ENCODE measurements around the gene TGFBR2.
"Not testable (repeated sequence)": the region's sequence is repeated elsewhere in the genome, so short reads cannot be mapped to it uniquely, and the experiment has no call there.

The TGFBR2 gene

GRCh38 chr3:30622047-30622545, 15.7 kb downstream of the TGFBR2 start:
- no peak overlapping the region for H3K4me3 ChIP-seq (replicated peaks in 1 of 2; ENCODE audit: low read depth in 2 of 2, low read length in 2 of 2)
- no peak for DNase-seq (ENCODE audit: low read depth in 2 of 2)
- no peak for TF ChIP-seq CTCF (IDR thresholded peaks at IDR 0.05; ENCODE audit: low read depth, low read length)

GRCh38 chr3:30622790-30623189, 16.4 kb downstream of the TGFBR2 start:
- DNase-seq (ENCODE audit: low read depth in 2 of 2) = no peak
- H3K4me3 ChIP-seq (replicated peaks in 1 of 2; ENCODE audit: low read depth in 2 of 2, low read length in 2 of 2) = no peak overlapping the region
- TF ChIP-seq CTCF (IDR thresholded peaks at IDR 0.05; ENCODE audit: low read depth, low read length) = no peak

- TF ChIP-seq CTCF (IDR thresholded peaks at IDR 0.05; ENCODE audit: low read depth, low read length) = no peak
- H3K4me3 ChIP-seq (replicated peaks in 1 of 2; ENCODE audit: low read depth in 2 of 2, low read length in 2 of 2) = no peak overlapping the region
- peak in 1 of 2 donors; percentile 71 for DNase-seq (ENCODE audit: low read depth in 2 of 2)
Observed at GRCh38 chr3:30623351-30623750, 16.9 kb downstream of the TGFBR2 start.

GRCh38 chr3:30624480-30624879, 18.1 kb downstream of the TGFBR2 start:
- DNase-seq (ENCODE audit: low read depth in 2 of 2); H3K4me3 ChIP-seq (replicated peaks in 1 of 2; ENCODE audit: low read depth in 2 of 2, low read length in 2 of 2): not testable (repeated sequence)

- DNase-seq (ENCODE audit: low read depth in 2 of 2) = peak; percentile 69 to 92
- H3K4me3 ChIP-seq (replicated peaks in 1 of 2; ENCODE audit: low read depth in 2 of 2, low read length in 2 of 2) = no peak overlapping the region
- no peak for TF ChIP-seq CTCF (IDR thresholded peaks at IDR 0.05; ENCODE audit: low read depth, low read length)
Observed at GRCh38 chr3:30625541-30626438, 19.4 kb downstream of the TGFBR2 start.

- peak; percentile 59 to 75 for DNase-seq (ENCODE audit: low read depth in 2 of 2)
- no peak for TF ChIP-seq CTCF (IDR thresholded peaks at IDR 0.05; ENCODE audit: low read depth, low read length)
- no peak overlapping the region for H3K4me3 ChIP-seq (replicated peaks in 1 of 2; ENCODE audit: low read depth in 2 of 2, low read length in 2 of 2)
Observed at GRCh38 chr3:30626443-30627180, 20.2 kb downstream of the TGFBR2 start.

Data from cardiac fibroblast (primary cell).